Measurements from ENCODE around the gene MAPK11.

GRCh38 chr22:50303848-50304527 is 33.8 kb upstream of the MAPK11 start:
- TF ChIP-seq CTCF (IDR thresholded peaks at IDR 0.05) (peak in 1 of 4 experiments; percentile 28), POLR2A (IDR thresholded peaks at IDR 0.05) (no peak), POLR2AphosphoS5 (IDR thresholded peaks at IDR 0.05) (no peak), EP300 (IDR thresholded peaks at IDR 0.05) (no peak)

Measured in sigmoid colon (tissue), 4 donors.